GM19023 (cell line): ENCODE data around the gene HBS1L.
"Not testable (repeated sequence)": the region's sequence is repeated elsewhere in the genome, so short reads cannot be mapped to it uniquely, and the experiment has no call there.

Experiments used
- ATAC-seq: cut with Tn5 transposase; IDR thresholded peaks from one replicate; pipeline ENCODE4 v1.9.1; 2021; ENCODE audit warnings: mild to moderate bottlenecking, moderate library complexity; ENCODE audit not compliant: unreplicated experiment

Gene HBS1L

GRCh38 chr6:135075018-135075417, 20.4 kb upstream of the HBS1L start:
- no peak for ATAC-seq

GRCh38 chr6:135073756-135074393, 19.3 kb upstream of the HBS1L start:
- ATAC-seq, result no peak

- ATAC-seq, result no peak
These were observed 18.6 kb upstream of the HBS1L start for GRCh38 chr6:135073217-135073616.

- ATAC-seq, result no peak
These were observed 18.1 kb upstream of the HBS1L start for GRCh38 chr6:135072753-135073152.

GRCh38 chr6:135071541-135071940, 16.9 kb upstream of the HBS1L start:
- no peak for ATAC-seq

- no peak for ATAC-seq
These were observed 13.3 kb upstream of the HBS1L start for GRCh38 chr6:135067911-135068310.

GRCh38 chr6:135066806-135067205, 12.2 kb upstream of the HBS1L start:
- ATAC-seq, result no peak

GRCh38 chr6:135066397-135066796, 11.8 kb upstream of the HBS1L start:
- ATAC-seq, result no peak

GRCh38 chr6:135064586-135064985, 10.0 kb upstream of the HBS1L start:
- ATAC-seq, result no peak

- no peak for ATAC-seq
These were observed 9.3 kb upstream of the HBS1L start for GRCh38 chr6:135063926-135064325.

- no peak for ATAC-seq
These were observed 8.1 kb upstream of the HBS1L start for GRCh38 chr6:135062735-135063134.

GRCh38 chr6:135060076-135060475, 5.5 kb upstream of the HBS1L start:
- no peak for ATAC-seq

- not testable (repeated sequence) for ATAC-seq
These were observed 3.7 kb upstream of the HBS1L start for GRCh38 chr6:135058299-135058698.

GRCh38 chr6:135056632-135057031, 2.0 kb upstream of the HBS1L start:
- no peak for ATAC-seq

GRCh38 chr6:135054226-135054568, 425 bp downstream of the HBS1L start:
- ATAC-seq, result peak; percentile 4

GRCh38 chr6:135053406-135053805, 1.2 kb downstream of the HBS1L start:
- no peak for ATAC-seq

GRCh38 chr6:135052939-135053338, 1.7 kb downstream of the HBS1L start:
- ATAC-seq, result no peak

- no peak for ATAC-seq
These were observed 5.7 kb downstream of the HBS1L start for GRCh38 chr6:135048915-135049314.

GRCh38 chr6:135047336-135047735, 7.3 kb downstream of the HBS1L start:
- ATAC-seq, result no peak

GRCh38 chr6:135046912-135047311, 7.7 kb downstream of the HBS1L start:
- ATAC-seq, result no peak

- ATAC-seq, result no peak
These were observed 10.0 kb downstream of the HBS1L start for GRCh38 chr6:135044639-135045038.

- ATAC-seq, result no peak
These were observed 10.8 kb downstream of the HBS1L start for GRCh38 chr6:135043846-135044245.

- ATAC-seq, result no peak
These were observed 11.3 kb downstream of the HBS1L start for GRCh38 chr6:135043364-135043763.
